NOMO-1 treated with DMSO at 0.1 percent for 48 hours (cell line): ENCODE results near the gene SLC6A2.

Source experiments
- DNase-seq: peaks from one replicate; lab custom pipeline; 2025; ENCODE audit not compliant: unreplicated experiment; lab: John Stamatoyannopoulos, UW

The SLC6A2 gene

DNA sequence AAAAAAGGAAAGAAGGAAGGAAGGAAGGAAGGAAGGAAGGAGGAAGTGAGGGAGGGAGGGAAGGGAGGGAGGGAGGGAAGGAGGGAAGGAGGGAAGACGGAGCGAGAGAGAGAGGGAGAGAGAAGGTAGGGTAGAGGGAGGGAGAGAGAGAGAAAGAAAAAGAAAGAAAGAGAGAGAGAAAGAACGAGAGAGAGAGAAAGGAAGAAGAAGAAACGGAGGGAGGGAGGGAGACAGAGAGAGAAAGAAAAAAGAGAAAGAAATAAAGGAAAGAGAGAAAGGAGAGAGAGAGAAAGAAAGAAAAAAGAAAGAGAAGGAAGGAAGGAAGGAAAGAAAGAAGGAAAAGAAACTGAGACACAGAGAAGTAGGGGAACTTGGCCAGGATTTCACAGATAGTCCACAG, 8.4 kb upstream of the SLC6A2 start:
- DNase-seq: no peak

DNA sequence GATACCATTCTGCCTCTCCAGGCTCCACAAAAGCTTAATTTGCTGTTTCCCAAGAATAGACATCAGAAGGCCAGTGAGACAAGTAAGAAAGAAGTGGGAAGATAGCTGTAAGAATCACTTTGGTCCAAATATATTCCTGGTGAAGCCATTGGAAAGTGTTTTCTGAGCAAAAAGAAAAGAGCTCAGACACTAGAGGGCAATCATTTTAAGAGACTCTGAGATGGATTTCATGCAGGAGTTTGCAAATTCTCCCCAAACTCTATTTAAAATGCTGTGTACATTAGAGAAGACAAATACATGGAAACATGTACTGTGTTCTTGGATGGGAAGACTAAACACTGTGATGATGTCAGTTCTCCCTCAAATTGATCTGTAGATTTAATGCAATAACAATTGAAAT, 8.0 kb upstream of the SLC6A2 start:
- no peak for DNase-seq

DNA sequence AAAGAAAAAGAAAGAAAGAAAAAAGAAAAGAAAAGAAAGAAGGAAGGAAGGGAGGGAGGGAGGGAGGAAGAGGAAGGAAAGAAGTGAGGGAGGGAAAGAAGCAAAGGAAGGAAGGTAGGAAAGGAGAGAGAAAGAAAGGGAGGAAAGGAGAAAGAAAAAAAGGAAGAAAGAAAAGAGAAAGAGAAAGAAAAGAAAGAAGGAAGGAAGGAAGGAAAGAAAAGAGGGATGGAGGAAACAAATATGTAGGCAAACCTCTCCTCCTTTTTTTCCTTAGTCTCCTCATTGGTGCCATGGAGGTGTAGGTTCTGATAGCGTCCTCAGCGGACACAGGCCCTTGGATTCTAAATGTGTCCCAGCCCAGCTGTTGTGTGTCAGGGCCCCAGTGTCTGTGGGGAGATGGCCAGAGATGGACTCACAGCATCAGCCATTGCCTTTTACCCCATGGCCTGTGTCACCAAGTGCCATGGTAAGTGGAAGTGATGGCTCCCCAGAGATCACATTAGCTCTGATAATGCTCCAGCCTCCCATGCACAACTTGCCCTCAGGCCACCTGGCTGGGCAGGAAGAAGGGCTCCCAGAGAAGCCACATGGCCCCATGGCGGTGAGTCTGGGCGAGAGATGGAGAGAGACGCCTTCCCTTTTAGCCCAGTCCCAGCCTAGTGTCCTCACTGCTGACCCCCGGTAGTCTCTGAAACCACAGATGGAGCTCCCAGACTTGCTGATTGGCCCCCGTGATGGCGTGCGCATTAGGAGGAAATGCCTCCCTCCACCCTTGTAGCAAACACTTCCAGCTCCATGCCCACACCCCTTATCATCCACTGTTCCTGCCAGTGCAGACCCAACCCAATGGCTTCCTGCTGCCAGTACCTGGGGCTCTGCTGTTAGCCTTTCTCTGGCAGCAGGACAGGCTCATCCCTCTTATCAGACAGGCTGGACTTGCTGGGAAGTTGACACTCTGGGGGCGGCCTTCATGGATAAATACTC, 3.7 kb upstream of the SLC6A2 start:
- no peak for DNase-seq

GRCh38 chr16:55653106-55653505, 2.7 kb upstream of the SLC6A2 start:
- no peak for DNase-seq

DNA sequence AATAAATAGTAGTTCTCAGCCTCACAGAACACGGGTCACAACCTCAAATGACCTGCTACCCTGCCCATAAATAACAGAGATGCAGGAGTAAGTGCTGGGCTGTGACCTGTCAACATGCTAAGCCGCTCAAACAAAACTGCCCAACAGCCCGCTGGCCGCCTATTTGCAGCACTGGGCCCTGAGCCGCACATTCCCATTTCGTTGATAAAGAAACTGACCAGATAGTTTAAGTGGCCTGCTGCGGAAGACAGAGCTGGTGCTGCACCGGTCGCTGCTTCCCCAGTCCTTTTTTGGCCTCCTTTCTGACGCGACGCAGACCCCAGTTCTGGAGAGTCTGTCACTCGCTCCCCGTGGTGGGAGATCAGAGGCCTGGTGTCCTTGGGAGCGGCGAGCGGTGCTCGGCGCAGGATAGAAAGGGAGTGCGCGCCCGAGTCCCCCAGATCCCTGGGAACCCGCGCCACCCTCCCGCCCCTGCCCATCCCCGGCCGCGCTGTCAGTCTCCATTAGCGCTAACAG, 349 bp upstream of the SLC6A2 start:
- no peak for DNase-seq

- DNase-seq: no peak
Observed at GRCh38 chr16:55656691-55657092, 904 bp downstream of the SLC6A2 start.

- DNase-seq: no peak
Observed at GRCh38 chr16:55657616-55658015, 1.8 kb downstream of the SLC6A2 start.

- DNase-seq: no peak
Observed at GRCh38 chr16:55658898-55659420, 3.2 kb downstream of the SLC6A2 start.

DNA sequence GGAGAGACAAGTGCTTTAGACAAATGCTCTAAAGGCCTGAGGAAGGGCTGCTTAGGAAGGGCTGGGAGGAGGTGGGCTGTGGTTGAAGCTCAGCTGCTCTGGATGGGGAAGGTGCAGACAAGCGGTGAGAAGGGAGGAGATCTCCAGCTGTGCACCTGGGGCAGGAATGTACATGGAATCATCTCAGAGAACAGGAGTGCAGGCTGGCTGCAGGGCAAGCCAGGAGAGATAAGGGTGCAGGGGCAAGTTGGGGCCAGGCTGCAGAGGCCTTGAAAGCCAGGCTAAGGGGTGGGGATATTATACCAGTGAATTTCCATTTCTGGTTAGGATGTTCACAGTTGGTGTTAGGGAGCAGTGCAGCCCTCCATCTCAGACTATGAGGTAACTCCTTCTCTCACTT, 4.2 kb downstream of the SLC6A2 start:
- no peak for DNase-seq

- no peak for DNase-seq
Observed at GRCh38 chr16:55660828-55661227, 5.0 kb downstream of the SLC6A2 start.

DNA sequence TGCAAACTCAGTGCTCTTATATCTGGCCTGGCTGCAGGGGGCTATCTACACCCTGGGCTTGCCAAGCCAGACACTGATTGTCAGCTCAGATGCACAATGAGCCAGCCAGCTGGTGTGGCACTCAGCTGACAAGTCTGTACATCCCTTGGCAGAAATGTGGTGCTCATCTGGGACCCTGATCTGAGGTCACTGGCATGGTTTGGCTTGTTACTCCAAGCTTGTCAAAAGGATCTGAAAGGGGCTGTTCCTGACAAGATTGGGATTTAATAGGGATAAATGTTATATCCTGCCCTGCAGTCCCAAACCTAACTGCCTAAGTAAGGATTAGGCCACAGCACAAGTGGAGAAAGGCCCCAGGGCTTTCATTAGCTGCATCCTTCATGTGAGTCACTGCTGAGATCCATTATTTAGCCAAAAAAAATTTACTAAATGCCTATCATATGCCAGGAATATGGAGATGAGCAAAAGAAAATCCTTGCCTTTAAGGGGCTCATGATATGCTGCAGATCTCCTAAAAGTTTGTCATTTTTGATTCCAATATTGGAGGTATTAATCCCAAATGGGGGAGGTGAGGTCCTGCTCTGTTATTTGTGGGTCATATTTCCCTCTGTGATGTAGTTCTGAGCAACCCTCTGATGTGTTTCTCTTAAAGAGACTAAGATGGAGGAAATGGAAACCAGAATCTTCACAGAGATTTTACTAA, 6.3 kb downstream of the SLC6A2 start:
- DNase-seq: no peak

DNA sequence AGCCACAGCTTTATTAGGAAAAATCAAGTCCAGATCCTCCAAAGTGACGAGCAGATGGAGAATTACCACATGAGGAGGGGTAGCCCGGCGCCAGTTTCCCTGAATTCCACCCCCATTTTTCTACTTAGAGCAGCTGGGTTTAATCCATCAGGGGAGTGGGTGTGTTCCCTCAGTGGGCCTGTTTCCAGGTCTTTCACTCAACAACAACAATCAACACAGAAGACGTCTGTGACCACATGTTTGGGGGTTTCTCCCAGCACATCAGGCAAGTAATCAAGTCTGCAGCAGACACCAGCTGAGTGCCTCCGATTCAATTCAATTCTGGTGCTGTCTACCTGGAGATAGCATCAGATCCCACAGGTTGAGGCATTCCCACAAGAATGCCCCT, 6.8 kb downstream of the SLC6A2 start:
- DNase-seq: no peak

GRCh38 chr16:55663225-55663624, 7.4 kb downstream of the SLC6A2 start:
- no peak for DNase-seq

DNA sequence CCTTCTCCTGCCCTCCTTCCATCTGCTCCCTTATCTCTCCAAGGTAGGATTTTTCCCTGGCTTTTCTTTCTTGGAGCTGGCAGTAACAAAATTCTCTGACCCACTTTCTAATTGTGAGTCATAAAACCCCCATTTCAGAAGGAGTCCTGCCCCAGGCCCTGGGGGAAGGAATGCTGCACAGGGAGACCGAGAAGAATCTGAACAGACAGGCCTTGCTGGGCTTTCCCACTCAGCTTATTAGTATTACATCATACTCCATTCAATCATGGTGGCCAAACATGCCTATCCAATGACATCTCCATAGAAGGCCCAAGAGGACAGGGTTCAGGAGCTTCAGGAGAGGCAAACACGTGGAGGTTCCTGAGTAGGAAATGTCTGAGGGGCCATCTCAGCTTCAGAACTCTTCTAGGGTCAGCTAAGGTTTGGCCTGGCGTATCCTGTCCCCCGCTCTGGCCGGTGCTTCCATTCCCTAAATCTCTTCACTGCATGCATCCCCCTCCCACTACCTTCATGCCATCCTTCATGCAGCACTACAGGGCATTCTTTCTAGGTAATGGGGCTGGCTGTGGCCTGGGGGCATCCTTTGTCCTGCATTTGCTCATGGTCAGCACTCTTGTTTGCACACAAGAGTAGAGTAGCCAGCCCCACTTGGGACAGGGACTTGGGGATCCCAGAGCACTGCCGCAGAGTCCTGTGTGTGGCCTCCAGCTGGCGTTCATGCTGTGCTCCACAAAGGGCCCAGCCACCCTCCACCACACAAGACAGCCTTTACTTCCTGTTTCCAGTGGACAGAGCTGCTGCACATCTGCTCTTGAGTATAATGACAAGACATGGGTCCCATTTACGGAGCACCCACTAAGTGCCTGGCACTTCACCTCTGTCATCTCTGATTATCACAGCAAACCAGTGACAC, 8.2 kb downstream of the SLC6A2 start:
- DNase-seq: no peak

GRCh38 chr16:55664786-55665407, 9.1 kb downstream of the SLC6A2 start:
- no peak for DNase-seq

GRCh38 chr16:55665511-55665910, 9.7 kb downstream of the SLC6A2 start:
- DNase-seq: no peak

DNA sequence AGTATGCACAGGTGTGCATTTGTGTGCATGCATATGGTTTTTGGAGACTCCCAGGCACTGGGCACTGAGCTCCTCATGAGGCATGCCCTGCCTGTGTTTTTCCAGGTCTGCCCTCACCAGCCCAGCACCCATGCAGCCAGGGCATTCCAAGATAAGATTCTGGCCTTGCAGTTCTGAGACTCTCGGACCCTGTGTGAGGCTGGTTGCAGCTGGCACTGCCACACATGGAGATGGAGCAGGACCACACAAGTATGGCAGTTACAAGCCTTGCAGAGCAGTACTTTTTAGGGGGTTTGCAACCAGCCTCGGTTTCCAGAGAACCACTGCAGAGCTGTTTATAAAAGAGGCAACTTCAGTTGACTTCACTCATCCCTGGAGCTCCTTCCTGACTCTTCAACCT, 10.2 kb downstream of the SLC6A2 start:
- DNase-seq: no peak

DNA sequence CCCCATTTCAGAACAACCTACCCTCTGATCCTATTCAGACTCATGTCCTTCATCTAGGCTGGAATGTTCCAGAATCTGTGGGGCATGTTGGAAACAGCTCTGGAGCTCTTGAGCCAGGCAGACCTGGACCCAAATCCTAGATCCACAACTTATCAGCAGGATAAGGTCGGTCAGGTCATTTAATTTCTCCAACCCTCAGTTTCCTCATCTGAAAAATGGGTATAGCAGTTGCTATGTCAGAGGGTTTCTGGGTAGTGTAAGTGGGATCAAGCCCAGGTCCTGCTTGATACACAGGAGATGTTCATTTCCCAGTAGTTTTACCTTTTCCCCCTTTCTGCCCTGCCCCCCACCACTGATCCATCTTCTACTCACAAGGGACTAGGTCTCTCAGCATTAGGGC, 12.0 kb downstream of the SLC6A2 start:
- no peak for DNase-seq

DNA sequence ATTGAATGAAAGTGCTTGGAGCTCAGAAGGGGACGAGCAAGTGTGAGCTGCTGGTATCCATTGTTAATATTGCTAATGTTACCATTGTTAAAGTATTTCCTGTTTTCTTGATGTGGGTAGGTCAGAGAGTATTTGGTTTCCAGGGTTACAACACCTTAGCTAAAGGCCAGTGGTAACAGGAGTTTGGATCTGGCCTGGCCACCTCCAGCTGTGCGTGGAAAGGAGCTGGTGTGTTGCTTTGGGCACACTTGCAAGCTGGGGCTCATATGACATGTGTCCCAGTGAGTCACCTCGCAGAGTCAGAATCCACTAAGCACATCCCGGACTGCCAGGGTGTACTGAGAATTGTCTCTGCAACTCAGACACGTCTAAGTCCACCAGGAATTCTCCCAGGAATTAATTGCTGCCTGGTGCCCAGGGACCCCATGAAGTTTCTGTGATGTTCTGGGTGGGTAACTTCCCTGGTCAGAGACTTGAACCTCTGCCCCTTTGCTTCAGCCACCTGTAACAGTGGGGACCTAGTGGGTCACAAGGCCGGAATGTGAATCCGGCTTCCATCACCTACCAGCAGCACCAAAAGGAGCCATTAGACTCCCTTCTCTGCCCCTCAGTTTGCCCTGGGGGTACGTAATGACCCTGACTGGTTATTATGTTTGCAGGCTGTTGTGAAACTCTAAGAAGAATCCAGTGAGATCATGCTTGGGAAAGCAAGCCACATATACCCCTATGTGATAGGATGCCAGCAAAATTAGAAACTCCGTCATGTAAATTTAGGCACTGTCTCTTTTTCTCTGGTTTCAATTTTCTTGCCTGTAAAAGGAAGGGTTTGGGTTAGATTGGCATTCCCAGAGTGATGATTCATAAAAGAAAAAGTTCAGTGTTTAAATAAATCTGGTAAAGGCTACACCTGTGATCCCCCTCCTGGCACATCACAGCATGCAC, 12.8 kb downstream of the SLC6A2 start:
- DNase-seq: no peak
